Esophagus (tissue), 2 donors: ENCODE measurements around the gene PVR. TPM values are rescaled to one million over a fixed set of nuclear protein-coding genes. Genes with fewer than 3 reads are reported as not detected.

ENCODE experiments used
- H3K27ac ChIP-seq, 2 donors: one replicate each; pipeline ENCODE4 v1.5.1; 2013; ENCODE audit warnings: low read depth in 2 of 2, mild to moderate bottlenecking in 2 of 2, inconsistent platforms in 1 of 2, low read length in 1 of 2, moderate library complexity in 1 of 2
- H3K27me3 ChIP-seq, 2 donors: one replicate each; pipeline ENCODE4 v1.6.1; 2013; ENCODE audit warnings: low read length in 2 of 2, control low read depth in 1 of 2, mild to moderate bottlenecking in 1 of 2; ENCODE audit not compliant: insufficient read depth in 2 of 2, control insufficient read depth in 1 of 2
- H3K36me3 ChIP-seq, 2 donors: one replicate each; pipeline ENCODE4 v1.6.1; 2013; ENCODE audit warnings: low read length in 1 of 2; ENCODE audit not compliant: control insufficient read depth in 2 of 2, insufficient read depth in 2 of 2
- H3K4me1 ChIP-seq, 2 donors: one replicate each; pipeline ENCODE4 v1.6.1; 2013; ENCODE audit warnings: low read length in 1 of 2; ENCODE audit not compliant: control insufficient read depth in 2 of 2, insufficient read depth in 2 of 2
- H3K4me3 ChIP-seq, 2 donors: one replicate each; pipeline ENCODE4 v1.5.1; 2013; ENCODE audit warnings: low read length in 2 of 2, mild to moderate bottlenecking in 2 of 2, low read depth in 1 of 2, moderate library complexity in 1 of 2
- H3K9me3 ChIP-seq, 2 donors: one replicate each; pipeline ENCODE4 v1.6.1; 2013; ENCODE audit warnings: mild to moderate bottlenecking in 2 of 2, low read depth in 1 of 2, low read length in 1 of 2, moderate library complexity in 1 of 2; ENCODE audit not compliant: control insufficient read depth in 2 of 2, insufficient read depth in 1 of 2
- WGBS, 2 donors: extraction: QIAGEN DNeasy Blood & Tissue Kit; methylation state at CpG; one replicate each; pipeline ENCODE4 v1.1.7; 2013; 5-methylcytosine and 5-hydroxymethylcytosine counted together
- polyA plus RNA-seq, 2 donors: library from polyadenylated mRNA; stranded (reverse); fragments of 200-250 nt; gene quantifications; one replicate each; pipeline ENCODE4 v1.2.3, GENCODE V29; 2013
- donor health status: healthy with polysubstance abuse.
- donor health status: Bipolar disorder and iron deficiency.

Gene PVR
- 10 to 100 TPM in 1 of 2 donors, 1 to 10 TPM in 1; 9.5 to 10.2 TPM for polyA plus RNA-seq

DNA sequence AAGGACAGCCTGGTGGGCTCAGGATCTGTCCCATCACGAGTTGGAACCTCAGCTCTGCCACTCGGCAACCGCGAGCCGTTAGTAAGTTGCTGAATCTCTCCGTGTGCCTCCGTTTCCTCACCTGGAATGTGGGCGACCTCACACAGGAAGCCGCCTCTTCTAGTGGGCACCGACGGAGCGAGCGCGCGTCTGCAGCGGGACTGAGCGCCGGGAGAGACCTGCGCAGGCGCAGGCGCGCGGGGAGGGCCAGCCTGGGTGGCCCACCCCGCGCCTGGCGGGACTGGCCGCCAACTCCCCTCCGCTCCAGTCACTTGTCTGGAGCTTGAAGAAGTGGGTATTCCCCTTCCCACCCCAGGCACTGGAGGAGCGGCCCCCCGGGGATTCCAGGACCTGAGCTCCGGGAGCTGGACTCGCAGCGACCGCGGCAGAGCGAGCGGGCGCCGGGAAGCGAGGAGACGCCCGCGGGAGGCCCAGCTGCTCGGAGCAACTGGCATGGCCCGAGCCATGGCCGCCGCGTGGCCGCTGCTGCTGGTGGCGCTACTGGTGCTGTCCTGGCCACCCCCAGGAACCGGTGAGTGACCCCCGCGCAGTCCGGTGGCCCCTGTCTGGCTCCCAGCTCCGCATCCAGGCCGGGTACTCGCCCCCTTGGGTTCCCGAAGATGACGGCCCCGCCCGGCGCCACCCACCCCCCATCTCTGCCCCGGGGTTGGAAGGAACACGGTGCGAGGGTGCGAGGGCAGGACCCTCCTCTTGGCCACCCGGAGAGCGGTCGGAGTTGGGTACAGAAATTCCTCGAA is at the start of gene PVR:
Gene PVR, plus strand, starts transcription at position 306 of the 797 bp plus-strand sequence. Its CDS starts 187 bp downstream, at position 493.
- peaks cover 0 to 4% of the 10 kb centered on the region in 2 donors for H3K36me3 ChIP-seq
- no peaks in the 10 kb centered on the region for H3K9me3 ChIP-seq
- H3K27me3 ChIP-seq = no peaks in the 10 kb centered on the region
- peak within 1 kb of the TSS; percentile 60 to 71 for H3K27ac ChIP-seq
- peak within 1 kb of the TSS; percentile 77 to 86 for H3K4me3 ChIP-seq
- WGBS, 2 donors = 1% methylated on average over 62 to 70 of the region's 70 CpGs
- H3K4me1 ChIP-seq = no peaks in the 10 kb centered on the region

- peaks cover 0 to 3% of the 10 kb centered on the region in 2 donors for H3K9me3 ChIP-seq
- WGBS, 2 donors = 49 to 63% methylated on average over 10 of the region's 10 CpGs
- peaks cover 0 to 3% of the 10 kb centered on the region in 2 donors for H3K4me1 ChIP-seq
- H3K4me3 ChIP-seq = no peak overlapping the region
- no peaks in the 10 kb centered on the region for H3K36me3 ChIP-seq
- H3K27ac ChIP-seq = no peak overlapping the region
- no peaks in the 10 kb centered on the region for H3K27me3 ChIP-seq
Observed at GRCh38 chr19:44596428-44597130, 47.1 kb upstream of the PVR start.

- Histone ChIP-seq H3K4me3 (no peak overlapping the region), H3K9me3 (peaks cover 0 to 3% of the 10 kb centered on the region in 2 donors), H3K36me3 (no peaks in the 10 kb centered on the region), H3K4me1 (peaks cover 0 to 3% of the 10 kb centered on the region in 2 donors), H3K27me3 (no peaks in the 10 kb centered on the region), H3K27ac (no peak overlapping the region)
- 49 to 62% methylated on average over 3 of the region's 3 CpGs for WGBS, 2 donors
Observed at GRCh38 chr19:44597131-44597491, 46.6 kb upstream of the PVR start.

DNA sequence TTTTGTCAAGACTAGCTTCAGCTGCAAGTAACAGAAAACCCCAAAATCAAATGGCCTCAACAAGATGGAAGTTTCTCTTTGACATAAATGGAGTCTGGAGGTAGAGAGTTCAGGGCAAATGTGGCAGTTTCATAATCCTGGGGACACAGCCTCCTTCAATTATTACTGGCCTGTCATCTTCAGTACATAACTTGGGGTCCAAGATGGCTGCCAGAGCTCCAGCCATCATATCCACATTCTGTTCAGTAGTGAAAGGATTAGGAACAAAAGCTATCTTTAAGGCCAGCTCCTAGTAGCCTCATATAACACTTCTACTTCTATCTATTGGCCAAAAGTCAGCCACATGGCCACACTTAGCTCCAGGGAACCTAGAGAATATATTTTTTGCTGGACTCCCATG is 45.4 kb upstream of the PVR start:
- H3K27me3 ChIP-seq = no peaks in the 10 kb centered on the region
- peaks cover 0 to 3% of the 10 kb centered on the region in 2 donors for H3K4me1 ChIP-seq
- peaks cover 0 to 3% of the 10 kb centered on the region in 2 donors for H3K9me3 ChIP-seq
- no peak overlapping the region for H3K4me3 ChIP-seq
- no peaks in the 10 kb centered on the region for H3K36me3 ChIP-seq
- H3K27ac ChIP-seq = no peak overlapping the region

GRCh38 chr19:44598880-44599279 is 44.8 kb upstream of the PVR start:
- peaks cover 0 to under 1% of the 10 kb centered on the region in 2 donors for H3K4me1 ChIP-seq
- no peak overlapping the region for H3K4me3 ChIP-seq
- peaks cover 0 to 3% of the 10 kb centered on the region in 2 donors for H3K9me3 ChIP-seq
- WGBS, 2 donors = 65 to 72% methylated on average over 3 of the region's 3 CpGs
- H3K27ac ChIP-seq = no peak overlapping the region
- H3K36me3 ChIP-seq = no peaks in the 10 kb centered on the region
- H3K27me3 ChIP-seq = no peaks in the 10 kb centered on the region

DNA sequence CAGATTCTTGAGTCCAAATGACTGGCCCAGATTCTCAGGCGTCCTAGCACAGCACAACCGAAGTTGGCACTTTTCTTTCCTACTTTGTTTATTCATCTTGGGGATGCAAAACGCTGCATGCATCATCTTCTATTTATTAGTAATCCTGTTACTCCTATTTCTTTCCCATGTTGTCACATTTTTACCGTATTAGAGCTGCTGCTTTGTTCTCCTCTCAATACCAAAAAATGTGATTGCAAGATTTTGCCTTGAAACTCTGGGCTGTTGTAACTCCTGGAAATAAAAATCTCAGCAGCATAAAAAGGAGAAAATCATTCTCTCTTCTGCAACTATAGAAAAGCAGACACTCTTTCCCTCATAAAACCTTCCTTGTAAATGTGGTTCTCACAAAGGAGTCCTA is 43.2 kb upstream of the PVR start:
- peaks cover 0 to 3% of the 10 kb centered on the region in 2 donors for H3K9me3 ChIP-seq
- H3K4me1 ChIP-seq = no peaks in the 10 kb centered on the region
- 68 to 79% methylated on average over 4 of the region's 4 CpGs for WGBS, 2 donors
- H3K36me3 ChIP-seq = no peaks in the 10 kb centered on the region
- H3K27me3 ChIP-seq = no peaks in the 10 kb centered on the region
- no peak overlapping the region for H3K27ac ChIP-seq
- no peak overlapping the region for H3K4me3 ChIP-seq

DNA sequence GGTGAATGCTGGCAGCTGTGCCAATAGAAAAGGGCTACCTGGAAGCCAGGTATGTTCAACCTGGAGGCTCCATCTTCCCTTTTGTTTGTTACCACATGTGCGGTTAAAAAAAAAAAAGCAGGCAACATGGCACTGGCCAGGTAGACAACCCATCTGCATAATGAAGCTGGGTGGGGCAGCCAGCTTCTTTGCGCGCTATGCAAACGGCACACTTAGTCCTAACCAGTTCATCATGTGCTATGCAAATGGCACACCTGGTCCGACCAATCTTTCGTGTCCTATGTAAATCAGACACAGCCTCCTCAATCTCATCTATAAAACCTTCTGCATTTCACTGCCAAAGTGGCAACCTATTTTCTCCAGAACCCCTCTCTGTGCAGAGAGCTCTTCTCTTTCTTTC is 41.6 kb upstream of the PVR start:
- 46 to 56% methylated on average over 6 of the region's 6 CpGs for WGBS, 2 donors
- H3K36me3 ChIP-seq = no peaks in the 10 kb centered on the region
- no peaks in the 10 kb centered on the region for H3K27me3 ChIP-seq
- H3K9me3 ChIP-seq = peaks cover 0 to 3% of the 10 kb centered on the region in 2 donors
- H3K4me1 ChIP-seq = no peaks in the 10 kb centered on the region
- no peak overlapping the region for H3K27ac ChIP-seq
- H3K4me3 ChIP-seq = no peak overlapping the region

GRCh38 chr19:44603201-44603945 is 40.3 kb upstream of the PVR start:
- 62 to 75% methylated on average over 8 of the region's 8 CpGs for WGBS, 2 donors
- H3K4me3 ChIP-seq = no peak overlapping the region
- H3K27me3 ChIP-seq = no peaks in the 10 kb centered on the region
- H3K9me3 ChIP-seq = peaks cover 0 to 3% of the 10 kb centered on the region in 2 donors
- no peaks in the 10 kb centered on the region for H3K4me1 ChIP-seq
- no peaks in the 10 kb centered on the region for H3K36me3 ChIP-seq
- H3K27ac ChIP-seq = peak overlapping the region in 1 of 2 donors; percentile 8

- Histone ChIP-seq H3K36me3 (no peaks in the 10 kb centered on the region), H3K4me1 (no peaks in the 10 kb centered on the region), H3K27me3 (no peaks in the 10 kb centered on the region), H3K4me3 (no peak overlapping the region), H3K9me3 (peaks cover 0 to under 1% of the 10 kb centered on the region in 2 donors), H3K27ac (no peak overlapping the region)
- 49 to 52% methylated on average over 6 of the region's 6 CpGs for WGBS, 2 donors
Observed at GRCh38 chr19:44604241-44604640, 39.5 kb upstream of the PVR start.
